Measurements from ENCODE around the gene BRAF.
A peak's percentile ranks its signal among the peaks of the same experiment; 100 is the strongest.
"Not testable (repeated sequence)": the region's sequence is repeated elsewhere in the genome, so short reads cannot be mapped to it uniquely, and the experiment has no call there.

BRAF gene

DNA sequence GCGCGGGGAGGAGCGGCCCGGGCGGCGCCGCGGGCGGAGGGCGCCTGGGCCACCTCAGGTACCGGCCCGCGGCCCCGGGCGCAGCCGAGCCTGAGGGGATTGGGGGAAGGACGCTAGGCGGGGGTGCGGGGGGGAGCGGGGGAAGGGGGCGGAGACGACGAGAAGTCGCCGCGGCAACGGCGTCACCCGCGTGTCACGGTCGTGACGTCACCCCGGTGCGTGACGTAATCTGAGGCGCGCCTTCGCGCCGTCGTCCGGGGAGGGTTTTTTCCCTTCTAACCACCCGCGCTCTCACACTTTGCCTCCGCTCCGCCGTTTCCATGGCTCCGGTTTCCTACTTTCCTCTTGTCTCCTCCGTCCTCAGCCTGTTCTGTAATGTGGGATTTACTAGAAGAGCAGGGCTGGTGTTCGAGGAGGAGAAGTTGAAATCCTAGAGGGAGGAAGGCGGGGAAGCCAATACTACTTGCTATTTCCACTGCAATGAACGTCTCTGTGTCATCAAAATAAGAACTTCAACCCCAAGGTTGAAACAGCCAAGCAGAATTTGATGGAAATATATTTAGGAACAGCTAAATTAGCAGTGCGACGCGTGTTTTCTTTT lies at the start of gene BRAF:
BRAF (minus strand) TSS at position 109 of the 601 bp plus-strand sequence. CDS start 226 bp downstream, outside the sequence.
- DNase-seq: peak; percentile 56

DNA sequence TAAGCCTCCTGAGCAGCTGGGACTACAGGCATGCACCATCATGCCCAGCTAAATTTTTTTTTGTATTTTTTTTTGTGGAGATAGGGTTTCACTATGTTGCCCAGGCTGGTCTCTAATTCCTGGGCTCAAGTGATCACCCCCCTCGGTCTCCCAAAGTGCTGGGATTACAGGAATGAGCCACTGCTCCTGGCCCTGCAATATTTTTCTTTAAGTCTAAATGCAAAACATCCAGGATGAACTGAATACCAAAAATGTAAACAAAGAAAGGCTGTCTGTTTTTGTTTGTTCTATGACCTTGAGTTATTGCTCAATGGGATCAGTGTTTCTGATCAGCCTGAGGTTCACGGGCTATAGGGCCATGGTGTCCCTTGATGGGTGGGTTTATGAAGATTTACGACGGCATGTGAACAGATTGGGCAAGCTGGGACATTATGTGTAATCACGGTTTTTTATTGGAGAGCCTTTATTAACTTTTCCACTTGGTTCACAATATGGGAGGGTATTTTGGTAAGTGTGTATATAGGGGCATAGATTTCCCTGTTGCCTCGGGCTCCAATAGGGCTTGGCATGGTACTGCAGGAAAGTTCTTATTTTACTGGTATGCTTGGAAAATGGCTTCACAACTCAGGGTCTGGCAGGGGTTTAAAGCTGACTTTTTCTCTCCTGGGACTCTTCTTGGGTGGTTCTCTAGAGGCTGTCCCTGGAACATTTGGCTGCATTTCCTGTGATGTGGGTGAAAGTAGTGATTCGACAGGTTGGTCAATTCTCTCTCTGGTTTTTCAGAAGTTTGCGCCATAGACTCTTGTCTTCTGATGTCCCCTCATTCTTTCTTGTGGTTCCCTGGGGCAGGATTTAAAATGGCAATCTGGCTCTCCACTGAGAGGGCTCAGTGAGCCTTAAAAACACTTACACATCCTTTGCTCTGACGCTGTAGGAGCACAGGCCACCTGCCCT lies 48.4 kb upstream of the BRAF start:
- DNase-seq: peak; percentile 11

DNA sequence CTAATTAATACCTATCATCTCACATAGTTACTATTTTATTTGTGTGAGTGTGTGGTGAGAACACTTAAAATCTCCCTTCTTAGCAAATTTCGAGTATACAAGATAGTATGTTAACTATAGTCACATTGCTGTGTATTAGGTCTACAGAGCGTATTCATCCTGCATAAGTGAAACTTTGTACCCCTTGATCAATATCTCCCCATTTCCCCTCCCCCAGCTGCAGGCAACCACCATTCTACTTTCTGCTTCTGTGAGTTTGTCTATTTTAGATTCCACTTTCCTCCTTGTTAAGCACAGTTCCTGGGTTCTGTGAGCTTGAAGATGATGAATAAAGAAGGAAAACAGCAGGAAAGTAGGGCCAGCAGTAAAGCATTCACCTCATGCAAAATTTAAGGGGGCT lies 47.6 kb upstream of the BRAF start:
- DNase-seq: no peak

DNA sequence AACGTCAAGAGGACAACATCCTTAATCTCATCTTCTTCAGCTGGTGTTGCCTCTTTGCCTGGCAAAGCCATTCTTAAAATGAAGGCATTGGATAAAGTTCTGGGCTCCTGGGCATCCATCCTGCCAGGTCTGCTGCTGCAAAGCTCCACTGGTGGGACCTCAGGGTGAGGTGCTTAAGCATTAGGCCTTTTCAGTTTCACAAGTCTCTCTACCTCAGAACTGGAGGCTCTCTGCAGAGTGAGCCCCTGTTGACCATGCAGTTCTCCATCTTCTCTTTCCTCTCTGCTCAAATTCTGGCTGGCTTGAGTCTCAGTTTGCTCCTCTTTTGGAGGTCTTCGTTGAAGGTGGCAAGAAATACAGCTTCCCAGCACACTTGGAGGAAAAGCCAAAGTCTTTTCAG lies 42.7 kb upstream of the BRAF start:
- no peak for DNase-seq

DNA sequence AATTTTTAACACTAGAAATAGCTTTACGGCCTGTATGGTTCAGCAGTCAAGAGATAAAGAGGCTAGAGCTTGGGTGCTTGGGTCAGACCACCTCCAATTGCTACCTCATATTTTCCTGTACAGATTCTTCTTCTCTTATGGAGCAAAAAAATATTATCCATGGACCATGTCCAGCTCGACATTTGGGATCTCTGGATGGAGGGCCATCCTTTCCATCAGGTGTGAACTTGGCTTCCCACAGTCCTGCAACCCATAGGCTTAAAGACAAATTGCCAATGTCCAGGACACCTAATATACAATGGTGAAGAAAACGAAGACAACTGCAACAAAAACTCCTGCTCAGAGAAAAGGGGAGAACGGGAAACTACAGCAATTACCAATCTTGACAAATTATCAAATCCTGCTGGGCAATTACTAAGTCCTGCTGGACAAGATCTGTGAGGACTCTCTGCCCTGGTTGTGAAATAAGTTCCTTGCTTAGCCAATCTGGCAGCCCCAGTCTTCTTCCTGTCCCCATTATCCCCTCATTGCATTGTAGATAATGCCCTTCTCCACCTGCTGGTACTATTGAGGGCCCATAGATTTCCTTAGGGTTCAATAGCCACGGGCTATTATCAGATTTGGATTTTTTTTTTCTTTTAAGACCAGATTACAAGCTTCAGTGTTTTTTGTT lies 42.0 kb upstream of the BRAF start:
- no peak for DNase-seq

DNA sequence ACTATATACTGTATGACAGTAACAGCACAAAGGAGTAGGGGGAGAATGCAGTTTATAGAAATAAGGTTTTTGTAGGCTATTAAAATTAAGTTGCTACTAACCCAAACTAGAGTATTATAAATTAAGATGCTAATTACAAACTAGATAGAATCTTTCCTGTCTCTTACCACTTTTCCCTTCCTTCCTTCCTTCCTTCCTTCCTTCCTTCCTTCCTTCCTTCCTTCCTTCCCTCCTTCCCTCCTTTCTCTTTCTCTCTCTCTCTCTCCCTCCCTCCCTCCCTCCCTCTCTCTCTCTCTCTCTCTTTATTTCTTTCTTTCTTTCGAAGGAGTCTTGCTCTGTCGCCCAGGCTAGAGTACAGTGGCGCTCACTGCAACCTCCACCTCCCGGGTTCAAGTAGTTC lies 36.4 kb upstream of the BRAF start:
- no peak for DNase-seq

DNA sequence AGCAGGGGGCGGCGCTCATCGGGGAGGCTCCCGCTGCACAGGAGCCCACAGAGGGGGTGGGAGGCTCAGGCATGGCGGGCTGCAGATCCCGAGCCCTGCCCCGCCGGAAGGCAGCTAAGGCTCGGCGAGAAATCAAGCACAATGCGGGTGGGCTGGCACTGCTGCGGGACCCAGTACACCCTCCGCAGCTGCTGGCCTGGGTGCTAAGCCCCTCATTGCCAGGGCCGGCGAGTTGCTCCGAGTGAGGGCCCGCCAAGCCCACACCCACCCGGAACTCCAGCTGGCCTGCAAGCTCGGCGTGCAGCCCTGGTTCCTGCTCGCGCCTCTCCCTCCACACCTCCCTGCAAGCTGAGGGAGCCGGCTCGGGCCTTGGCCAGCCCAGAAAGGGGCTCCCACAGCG lies 32.3 kb upstream of the BRAF start:
- DNase-seq: not testable (repeated sequence)

DNA sequence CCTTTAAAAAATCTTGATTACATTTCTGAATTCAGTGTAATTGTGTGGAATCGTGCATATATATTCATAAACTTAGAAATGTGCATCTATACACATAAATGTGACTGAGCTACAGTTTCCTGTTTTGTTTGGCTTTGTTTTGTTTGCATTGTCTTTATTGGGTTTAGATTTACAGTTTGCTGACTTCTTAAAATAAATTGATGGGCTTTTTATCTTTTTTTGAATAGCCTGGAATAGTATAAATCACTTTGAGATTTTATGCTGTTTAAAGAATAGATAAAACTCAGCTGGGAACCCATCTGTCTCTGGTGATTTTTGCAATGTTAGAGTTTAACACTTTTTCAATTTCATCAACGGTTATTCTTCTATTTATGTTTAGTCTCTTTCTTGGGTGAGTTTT lies 21.2 kb upstream of the BRAF start:
- no peak for DNase-seq

DNA sequence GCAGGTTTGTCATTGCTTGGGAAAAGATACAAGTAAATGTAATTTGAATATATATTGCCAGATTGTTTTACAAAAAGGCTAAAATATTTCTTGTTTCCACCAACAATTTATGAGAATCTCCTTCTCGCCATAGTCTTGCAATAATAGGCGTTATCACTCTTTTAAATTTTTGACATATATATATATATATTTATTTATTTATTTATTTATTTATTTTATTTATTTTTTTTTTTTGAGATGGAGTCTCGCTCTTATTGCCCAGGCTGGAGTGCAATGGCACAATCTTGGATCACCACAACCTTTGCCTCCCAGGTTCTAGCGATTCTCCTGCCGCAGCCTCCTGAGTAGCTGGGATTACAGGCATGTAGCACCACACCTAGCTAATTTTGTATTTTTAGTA lies 17.5 kb upstream of the BRAF start:
- not testable (repeated sequence) for DNase-seq

DNA sequence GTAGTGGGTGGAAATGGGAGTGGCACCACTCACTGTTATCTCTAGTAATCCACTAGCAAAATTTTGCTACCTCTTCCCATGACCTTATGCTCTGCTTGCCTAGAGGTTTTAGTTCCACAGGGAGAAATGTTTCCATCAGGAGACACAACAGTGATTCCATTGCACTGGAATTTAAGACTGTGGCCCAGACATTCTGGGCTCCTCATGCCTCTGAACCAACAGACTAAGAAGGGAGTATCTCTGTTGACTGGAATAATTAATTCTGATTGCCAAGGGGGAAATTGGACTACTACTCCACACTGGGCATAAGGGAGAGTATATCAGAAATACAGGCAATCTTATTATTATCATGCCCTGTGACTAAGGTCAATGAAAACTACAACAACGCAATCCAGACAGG lies 16.2 kb upstream of the BRAF start:
- no peak for DNase-seq

DNA sequence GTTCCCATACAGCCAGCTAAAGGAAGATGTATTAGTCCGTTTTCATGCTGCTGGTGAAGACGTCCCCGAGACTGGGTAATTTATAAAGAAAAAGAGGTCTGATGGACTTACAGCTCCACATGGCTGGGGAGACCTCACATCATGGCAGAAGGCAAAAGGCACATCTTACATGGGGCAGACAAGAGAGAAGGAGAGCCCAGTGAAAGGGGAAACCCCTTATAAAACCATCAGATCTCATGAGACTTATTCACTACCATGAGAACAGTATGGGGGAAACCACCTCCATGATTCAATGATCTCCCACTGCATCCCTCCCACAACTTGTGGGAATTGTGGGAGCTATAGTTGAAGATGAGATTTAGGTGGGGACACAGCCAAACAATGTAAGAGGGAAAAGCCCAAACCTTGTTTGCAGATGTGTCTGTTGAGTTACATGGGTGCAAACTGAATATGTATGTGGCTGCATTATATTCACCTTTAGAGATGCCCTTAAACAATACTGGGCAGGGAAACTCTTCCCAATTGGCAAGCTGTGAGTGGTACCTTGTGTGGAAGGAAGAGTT lies 13.1 kb upstream of the BRAF start:
- no peak for DNase-seq

DNA sequence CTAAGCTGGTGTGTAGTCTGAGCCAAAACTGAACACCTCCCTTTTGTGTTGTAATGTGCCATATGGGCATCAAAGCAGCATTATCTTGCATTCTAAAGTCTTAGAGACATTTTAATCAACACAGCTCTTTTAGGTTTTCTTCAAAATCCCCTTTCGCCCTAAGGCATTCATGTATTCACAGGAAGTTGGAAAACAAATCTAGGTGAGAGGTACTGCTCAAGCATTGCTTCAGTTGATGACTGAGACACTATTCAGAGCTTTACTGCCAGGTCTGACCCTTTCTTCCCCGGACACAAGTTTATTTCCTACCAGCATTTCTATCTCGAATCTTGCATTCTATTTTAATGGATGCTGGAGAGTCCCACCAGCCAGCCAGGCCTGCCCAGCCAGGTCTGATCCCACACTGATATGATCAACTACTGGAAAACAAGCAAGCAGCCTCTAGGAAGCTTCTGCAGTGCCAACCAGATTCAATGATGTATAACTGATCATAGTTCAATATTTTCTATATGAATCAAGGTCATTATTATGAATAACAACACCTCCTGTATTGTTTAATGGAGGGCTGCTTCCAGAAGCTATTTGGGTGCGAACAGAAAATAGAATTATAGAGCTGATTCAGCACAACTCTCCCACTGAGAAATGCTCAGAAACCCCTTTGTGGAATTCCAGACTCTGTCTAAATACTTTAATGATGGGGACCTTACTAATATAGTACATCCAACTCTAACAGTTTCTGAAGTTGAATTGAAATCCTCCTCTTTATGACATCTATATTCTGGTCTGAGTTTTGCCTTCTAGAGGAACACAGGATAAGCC lies 4.0 kb upstream of the BRAF start:
- no peak for DNase-seq

DNA sequence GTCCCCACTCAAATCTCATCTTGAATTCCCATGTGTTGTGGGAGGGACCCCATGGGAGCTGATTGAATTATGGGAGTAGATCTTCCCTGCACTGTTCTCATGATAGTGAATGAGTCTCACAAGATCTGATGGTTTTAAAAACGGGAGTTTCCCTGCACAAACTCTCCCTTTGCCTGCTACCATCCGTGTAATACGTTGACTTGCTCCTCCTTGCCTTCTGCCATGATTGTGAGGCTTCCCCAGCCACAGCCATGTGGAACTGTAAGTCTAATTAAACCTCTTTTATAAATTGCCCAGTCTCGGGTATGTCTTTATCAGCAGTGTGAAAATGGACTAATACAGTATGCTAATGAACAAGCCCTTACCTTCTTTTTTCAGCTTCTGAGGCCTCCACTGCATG lies 3.2 kb upstream of the BRAF start:
- not testable (repeated sequence) for DNase-seq

DNA sequence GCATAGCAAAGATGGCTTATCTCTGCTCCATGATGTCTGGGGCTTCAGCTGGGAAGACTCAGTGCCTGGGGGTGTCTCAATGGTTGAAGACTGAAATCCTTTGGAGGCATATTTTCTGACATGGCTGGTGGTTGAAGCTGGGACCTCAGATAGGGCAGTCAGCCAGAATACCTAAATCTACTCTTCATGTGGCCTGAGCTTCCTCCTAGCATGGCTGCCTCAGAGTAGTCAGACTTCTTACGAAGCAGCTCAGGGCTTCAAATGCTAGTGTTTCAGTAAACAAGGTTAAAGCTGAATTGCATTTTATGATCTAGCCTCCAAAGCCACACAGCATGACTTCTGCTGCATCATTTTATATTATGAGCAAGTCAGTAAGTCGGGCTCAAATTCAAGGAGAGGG lies 2.6 kb upstream of the BRAF start:
- DNase-seq: no peak

DNA sequence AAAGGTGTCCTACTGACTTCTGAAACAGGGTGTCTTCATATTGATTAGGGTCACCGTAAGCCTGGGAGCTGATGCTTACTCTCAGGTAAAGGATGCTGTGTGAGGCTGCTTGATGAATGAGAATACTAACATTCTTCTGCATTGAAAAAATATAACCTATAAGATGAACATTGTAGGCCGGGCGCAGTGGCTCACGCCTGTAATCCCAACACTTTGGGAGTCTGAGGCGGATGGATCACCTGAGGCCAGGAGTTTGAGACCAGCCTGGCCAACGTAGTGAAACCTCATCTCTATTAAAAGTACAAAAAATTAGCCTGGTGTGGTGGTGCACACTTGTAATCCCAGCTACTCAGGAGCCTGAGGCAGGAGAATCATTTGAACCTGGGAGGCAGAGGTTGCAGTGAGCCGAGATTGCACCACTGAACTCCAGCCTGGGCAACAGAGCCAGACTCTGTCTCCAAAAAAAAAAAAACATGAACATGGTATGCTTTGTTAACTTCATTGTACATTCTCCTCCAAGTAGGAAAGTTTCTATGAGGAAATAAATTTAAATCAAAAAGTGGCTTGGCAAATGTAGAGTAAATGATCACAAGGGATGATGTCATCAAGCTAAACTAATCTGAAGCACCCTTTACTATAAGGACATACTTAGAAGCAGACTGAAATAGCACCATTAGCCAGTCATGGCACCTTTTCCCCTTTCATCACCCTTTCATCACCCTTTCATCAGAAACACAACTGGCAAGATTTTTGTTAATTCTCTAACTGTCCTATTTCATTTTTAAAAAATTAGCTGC lies 1.5 kb upstream of the BRAF start:
- no peak for DNase-seq

DNA sequence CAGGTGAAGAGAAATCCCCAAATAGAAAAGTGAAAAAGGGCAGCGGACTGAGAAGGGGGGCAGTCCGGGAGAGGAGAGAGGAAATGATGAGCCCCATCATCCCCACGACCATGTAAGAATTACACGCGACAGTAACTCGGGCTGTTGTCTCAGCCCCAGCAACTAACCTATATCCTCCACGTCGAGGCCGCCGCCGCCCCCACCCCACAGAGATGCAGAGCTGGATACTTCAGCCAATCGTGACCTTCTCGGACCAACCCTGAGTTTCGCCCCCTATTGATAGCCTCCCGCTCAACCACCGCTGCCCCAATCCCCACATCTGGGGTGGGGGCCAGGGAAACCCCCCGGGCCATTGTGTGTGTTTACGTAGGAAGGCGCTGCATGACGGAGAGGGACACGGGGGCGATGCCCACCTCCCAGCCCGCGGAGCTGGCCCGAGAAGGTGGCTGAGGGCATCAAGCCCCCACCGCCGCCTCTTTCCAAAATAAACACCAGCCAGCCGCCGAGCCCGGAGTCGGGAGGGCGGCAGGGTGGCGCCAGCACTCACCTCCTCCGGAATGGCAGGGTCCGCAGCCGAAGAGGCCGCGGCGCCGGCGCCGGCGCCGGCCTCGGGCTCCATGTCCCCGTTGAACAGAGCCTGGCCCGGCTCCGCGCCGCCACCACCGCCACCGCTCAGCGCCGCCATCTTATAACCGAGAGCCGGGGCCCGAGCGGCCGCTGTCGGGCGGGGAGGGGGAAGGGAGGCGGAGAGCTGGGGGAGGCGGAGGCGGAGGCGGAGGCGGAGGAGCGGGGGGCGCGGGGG lies 509 bp downstream of the BRAF start:
- peak; percentile 55 for DNase-seq

DNA sequence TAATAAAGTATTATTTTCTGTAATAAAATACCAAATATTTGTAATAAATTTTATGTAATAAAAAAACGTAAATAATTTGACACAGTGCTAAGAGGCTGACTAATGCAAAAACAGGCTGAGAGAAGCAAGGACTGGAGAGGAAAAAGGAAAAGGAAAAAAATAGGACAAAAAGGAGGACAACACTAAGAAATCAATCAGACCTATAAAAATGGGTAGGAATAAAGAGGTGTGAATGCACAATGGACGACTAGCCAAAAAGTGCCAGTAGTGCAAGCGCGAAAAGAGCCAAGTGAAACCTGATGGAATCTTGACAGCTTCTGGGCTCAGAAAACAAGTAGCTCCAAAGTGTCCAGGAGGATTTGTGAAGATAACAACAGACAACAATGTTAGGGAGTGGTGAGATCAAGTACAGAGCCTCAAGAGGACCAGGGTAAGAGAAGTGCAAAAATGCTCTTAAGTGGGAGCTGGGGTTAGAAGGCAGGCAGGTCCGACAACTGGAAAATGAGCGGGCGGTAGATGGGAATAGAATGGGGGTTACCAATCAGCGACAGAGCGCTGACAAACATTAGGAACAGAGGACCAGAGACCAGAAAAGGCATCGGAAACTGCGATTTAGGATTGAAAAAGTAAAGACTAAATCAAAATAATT lies 1.2 kb downstream of the BRAF start:
- DNase-seq: no peak

DNA sequence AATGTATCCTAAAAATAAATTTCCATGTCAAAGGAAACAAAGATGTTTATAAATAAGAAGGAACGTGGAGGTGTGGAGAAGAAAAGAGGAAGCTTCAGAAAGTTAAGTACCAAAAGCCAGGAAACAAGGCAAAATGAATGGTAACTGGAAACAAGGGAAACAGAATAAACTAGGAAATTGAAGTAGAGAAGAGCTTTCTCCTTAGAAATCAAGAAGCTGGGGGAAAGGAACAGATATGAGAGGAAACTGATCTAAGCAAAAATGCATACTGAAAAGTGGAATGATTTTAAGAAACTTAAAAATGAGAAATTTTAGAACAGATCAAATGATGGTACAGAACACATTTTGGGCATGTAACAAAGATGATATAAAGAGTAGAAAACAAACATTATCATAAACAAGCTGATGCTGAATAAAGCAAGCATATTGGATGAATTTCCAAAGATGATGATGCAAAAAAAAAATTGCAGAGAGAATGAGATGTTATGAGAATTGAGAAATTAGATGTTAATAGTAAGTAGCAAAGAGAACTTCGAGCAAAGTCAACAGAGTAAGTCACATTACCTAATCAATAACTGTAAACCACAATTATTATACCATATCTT lies 1.9 kb downstream of the BRAF start:
- no peak for DNase-seq

DNA sequence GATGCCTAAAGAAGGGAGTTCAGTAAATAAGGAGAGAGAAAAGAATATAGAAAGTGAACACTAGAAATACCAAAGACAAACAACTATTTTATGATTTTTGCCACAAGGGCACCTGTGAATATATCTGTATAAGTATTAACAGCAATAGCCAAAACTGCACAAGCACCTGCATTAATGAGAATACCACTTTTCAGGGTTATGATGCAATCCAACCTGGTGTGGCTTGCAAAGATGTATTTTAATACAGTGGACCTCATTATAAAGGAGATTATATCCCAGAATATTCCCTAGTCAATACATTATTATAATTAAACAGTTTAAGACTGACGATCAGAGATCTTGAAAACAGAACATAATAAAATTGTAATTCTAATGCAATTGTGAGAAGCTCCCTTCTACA lies 4.0 kb downstream of the BRAF start:
- DNase-seq: no peak

DNA sequence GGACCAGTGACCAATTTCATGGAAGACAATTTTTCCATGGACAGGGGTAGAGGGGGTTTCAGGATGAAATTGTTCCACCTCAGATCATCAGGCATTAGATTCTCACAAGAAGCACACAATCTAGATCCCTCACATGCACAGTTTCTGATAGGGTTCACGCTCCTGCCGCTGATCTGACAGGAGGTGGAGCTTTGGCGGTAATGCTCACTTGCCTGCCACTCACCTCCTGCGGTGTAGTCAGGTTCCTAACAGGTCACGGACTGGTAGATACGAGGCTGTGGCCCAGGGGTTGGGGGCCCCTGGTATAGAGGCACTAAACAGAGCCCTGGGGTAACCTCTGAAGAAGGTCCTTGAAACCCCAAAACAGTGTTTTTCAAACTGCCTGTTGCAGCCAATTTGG lies 6.5 kb downstream of the BRAF start:
- DNase-seq: no peak
